HFF-Myc (cell line): ENCODE measurements around the gene MIF.
"Not testable (repeated sequence)": the region's sequence is repeated elsewhere in the genome, so short reads cannot be mapped to it uniquely, and the experiment has no call there.

Source experiments
- DNase-seq: peaks from one replicate; pipeline ENCODE4 v3.0.0-alpha.2; 2011; ENCODE audit warnings: low read depth; ENCODE audit errors: extremely low read depth
- H3K4me3 ChIP-seq: replicated peaks from 2 replicates; pipeline ENCODE4 v1.5.1; 2011; ENCODE audit warnings: low read depth, mild to moderate bottlenecking, control low read depth, low read length
- CTCF ChIP-seq: IDR thresholded peaks from 2 replicates; pipeline ENCODE4 v1.5.1; 2012; ENCODE audit warnings: mild to moderate bottlenecking, low read depth, low read length, control low read depth; ENCODE audit errors: missing control alignments

Gene MIF

GRCh38 chr22:23862103-23862502, 32.1 kb upstream of the MIF start:
- DNase-seq, result no peak
- TF ChIP-seq CTCF, result peak; percentile 80
- H3K4me3 ChIP-seq, result no peak overlapping the region

- not testable (repeated sequence) for DNase-seq, H3K4me3 ChIP-seq
These were observed 29.6 kb upstream of the MIF start for GRCh38 chr22:23864499-23865154.

- no peak for DNase-seq
- no peak for TF ChIP-seq CTCF
- H3K4me3 ChIP-seq, result no peak overlapping the region
These were observed 25.6 kb upstream of the MIF start for GRCh38 chr22:23868580-23868979.

GRCh38 chr22:23874871-23875270, 19.3 kb upstream of the MIF start:
- no peak overlapping the region for H3K4me3 ChIP-seq
- no peak for TF ChIP-seq CTCF
- no peak for DNase-seq

- H3K4me3 ChIP-seq, result no peak overlapping the region
- no peak for DNase-seq
- no peak for TF ChIP-seq CTCF
These were observed 18.4 kb upstream of the MIF start for GRCh38 chr22:23875801-23876200.

- H3K4me3 ChIP-seq, result no peak overlapping the region
- TF ChIP-seq CTCF, result no peak
- DNase-seq, result no peak
These were observed 16.6 kb upstream of the MIF start for GRCh38 chr22:23877566-23877965.

GRCh38 chr22:23878219-23878618, 16.0 kb upstream of the MIF start:
- no peak for DNase-seq
- no peak overlapping the region for H3K4me3 ChIP-seq
- no peak for TF ChIP-seq CTCF
